ENCODE data around the gene SYNGR3.

Gene SYNGR3

GRCh38 chr16:2001456-2002355 lies 11.9 kb downstream of the SYNGR3 start:
- peaks cover 37% of the 10 kb centered on the region for H3K79me2 ChIP-seq
- TF ChIP-seq CTCF (IDR thresholded peaks at IDR 0.05), result no peak
- H3K4me1 ChIP-seq, result no peaks in the 10 kb centered on the region
- no peaks in the 10 kb centered on the region for H3K27me3 ChIP-seq (ENCODE audit: control insufficient read depth, insufficient read depth, low read length)
- no peak overlapping the region for H3K4me3 ChIP-seq (ENCODE audit: low read depth, low read length)
- no peak overlapping the region for H2AFZ ChIP-seq
- H3K36me3 ChIP-seq (ENCODE audit: control insufficient read depth, insufficient read depth, low read length), result no peaks in the 10 kb centered on the region
- H3K27ac ChIP-seq, result no peak overlapping the region
- no peak overlapping the region for H3K4me2 ChIP-seq (ENCODE audit: low read length)
- no peaks in the 10 kb centered on the region for H3K9me3 ChIP-seq (ENCODE audit: control insufficient read depth, low read length)
- no peak overlapping the region for H3K9ac ChIP-seq

GRCh38 chr16:2002406-2003230 lies 12.8 kb downstream of the SYNGR3 start:
- H3K36me3 ChIP-seq (ENCODE audit: control insufficient read depth, insufficient read depth, low read length), result no peaks in the 10 kb centered on the region
- no peaks in the 10 kb centered on the region for H3K27me3 ChIP-seq (ENCODE audit: control insufficient read depth, insufficient read depth, low read length)

DNA sequence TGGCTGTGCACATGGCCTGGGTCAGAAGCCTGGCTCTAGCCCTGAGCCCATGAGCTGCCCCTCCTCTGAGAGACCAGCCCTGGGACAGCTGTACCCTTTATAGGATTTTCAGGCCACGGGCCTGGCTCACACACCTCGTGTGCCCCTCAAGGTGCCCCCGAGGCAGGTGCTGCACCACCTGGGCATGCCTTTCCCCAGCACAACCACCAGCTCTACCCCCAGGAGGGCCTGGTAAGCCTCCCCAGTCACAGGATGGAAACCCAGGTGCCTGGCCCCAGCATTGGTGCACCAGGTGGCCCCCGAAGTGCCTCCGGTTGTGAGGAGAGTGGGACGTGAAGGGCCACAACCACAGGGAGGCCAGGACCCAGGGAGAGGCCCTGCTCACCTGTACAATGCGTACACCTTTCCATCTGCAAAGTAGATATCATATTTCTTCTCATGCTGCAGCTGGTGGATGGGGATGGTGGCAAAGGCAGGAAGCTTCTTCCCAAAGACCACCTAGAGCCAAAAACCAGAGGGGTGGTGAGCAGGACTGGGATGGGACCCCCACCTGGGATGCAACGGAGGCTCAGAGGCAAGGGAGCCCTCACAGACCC lies 13.6 kb downstream of the SYNGR3 start:
- H3K9ac ChIP-seq, result no peak overlapping the region
- no peaks in the 10 kb centered on the region for H3K27me3 ChIP-seq (ENCODE audit: control insufficient read depth, insufficient read depth, low read length)
- H3K36me3 ChIP-seq (ENCODE audit: control insufficient read depth, insufficient read depth, low read length), result no peaks in the 10 kb centered on the region
- H3K4me2 ChIP-seq (ENCODE audit: low read length), result no peak overlapping the region
- H3K9me3 ChIP-seq (ENCODE audit: control insufficient read depth, low read length), result no peaks in the 10 kb centered on the region
- no peak overlapping the region for H2AFZ ChIP-seq
- no peak overlapping the region for H3K4me3 ChIP-seq (ENCODE audit: low read depth, low read length)
- TF ChIP-seq CTCF (IDR thresholded peaks at IDR 0.05), result no peak
- no peak overlapping the region for H3K27ac ChIP-seq
- H3K79me2 ChIP-seq, result peaks cover 53% of the 10 kb centered on the region
- peaks cover 4% of the 10 kb centered on the region for H3K4me1 ChIP-seq

More at GRCh38 chr16:2002406-2003230, 12.8 kb downstream of the SYNGR3 start:
- H3K9ac ChIP-seq, result no peak overlapping the region
- no peak for TF ChIP-seq CTCF (IDR thresholded peaks at IDR 0.05)
- H2AFZ ChIP-seq, result no peak overlapping the region
- no peak overlapping the region for H3K4me2 ChIP-seq (ENCODE audit: low read length)
- peaks cover 46% of the 10 kb centered on the region for H3K79me2 ChIP-seq
- H3K4me3 ChIP-seq (ENCODE audit: low read depth, low read length), result no peak overlapping the region
- H3K9me3 ChIP-seq (ENCODE audit: control insufficient read depth, low read length), result no peaks in the 10 kb centered on the region
- H3K27ac ChIP-seq, result no peak overlapping the region
- H3K4me1 ChIP-seq, result no peaks in the 10 kb centered on the region

GRCh38 chr16:2003827-2004641 lies 14.3 kb downstream of the SYNGR3 start:
- no peak overlapping the region for H3K9ac ChIP-seq
- no peak overlapping the region for H3K4me3 ChIP-seq (ENCODE audit: low read depth, low read length)

More at GRCh38 chr16:2003827-2004641, 14.3 kb downstream of the SYNGR3 start:
- H3K79me2 ChIP-seq, result peaks cover 53% of the 10 kb centered on the region
- no peaks in the 10 kb centered on the region for H3K9me3 ChIP-seq (ENCODE audit: control insufficient read depth, low read length)
- H2AFZ ChIP-seq, result no peak overlapping the region
- no peaks in the 10 kb centered on the region for H3K36me3 ChIP-seq (ENCODE audit: control insufficient read depth, insufficient read depth, low read length)
- H3K27me3 ChIP-seq (ENCODE audit: control insufficient read depth, insufficient read depth, low read length), result no peaks in the 10 kb centered on the region
- no peak overlapping the region for H3K27ac ChIP-seq
- peak; percentile 92 for TF ChIP-seq CTCF (IDR thresholded peaks at IDR 0.05)
- H3K4me2 ChIP-seq (ENCODE audit: low read length), result peak overlapping the region; percentile 27
- H3K4me1 ChIP-seq, result peaks cover 4% of the 10 kb centered on the region

Measured in parathyroid adenoma (tissue), 2 donors.